Measurements from ENCODE around the gene KCNF1. TPM values are rescaled to one million over a fixed set of nuclear protein-coding genes. Genes with fewer than 3 reads are reported as not detected.

Gene KCNF1
- total RNA-seq, 1 experiment from 2014 or later: 0.52 TPM

- peak overlapping the region; percentile 66 for H3K4me2 ChIP-seq (ENCODE audit: low read length)
Measured at GRCh38 chr2:10935366-10935918, 23.7 kb downstream of the KCNF1 start.

More at GRCh38 chr2:10935366-10935918, 23.7 kb downstream of the KCNF1 start:
- Histone ChIP-seq H3K79me2 (ENCODE audit: insufficient read depth, low read length) (no peaks in the 10 kb centered on the region), H3K27ac (ENCODE audit: low read depth, low read length) (peak overlapping the region; percentile 45; the same call in 1 of the 2 replicates), H3K36me3 (ENCODE audit: control insufficient read depth in 1 of 2, insufficient read depth in 2 of 2, low read length in 2 of 2) (no peaks in the 10 kb centered on the region), H3K9me2 (ENCODE audit: insufficient read depth) (no peaks in the 10 kb centered on the region), H3K4me3 (replicated peaks in 1 of 2; ENCODE audit: low read depth in 1 of 2, low read length in 2 of 2) (no peak overlapping the region), H3K9ac (ENCODE audit: low read length) (peak overlapping the region; percentile 34; the same call in 1 of the 2 replicates), H3K9me3 (ENCODE audit: control insufficient read depth in 1 of 2, insufficient read depth in 1 of 2, low read depth in 1 of 2, low read length in 2 of 2) (peaks cover 10 to 22% of the 10 kb centered on the region in 2 experiments; a peak in 3 of 4 replicates), H2AFZ (ENCODE audit: low read depth, low read length, poor library complexity, severe bottlenecking) (no peak overlapping the region), H3K4me1 (ENCODE audit: control insufficient read depth in 1 of 2, insufficient read depth in 2 of 2, low read length in 2 of 2) (peaks cover 19 to 67% of the 10 kb centered on the region in 2 experiments), H4K20me1 (ENCODE audit: insufficient read depth) (no peaks in the 10 kb centered on the region), H3K27me3 (ENCODE audit: insufficient read depth, low read length) (no peaks in the 10 kb centered on the region)
- RAD21 ChIA-PET (ENCODE audit: low non-redundant PET in 1 of 2, low total read pairs in 2 of 2, uncharacterized antibody in 2 of 2, unreplicated experiment in 2 of 2): no interaction called here
- TF ChIP-seq EZH2 (IDR thresholded peaks at IDR 0.05) (no peak), POLR2A (IDR thresholded peaks at IDR 0.05; ENCODE audit: borderline replicate concordance, extremely low read depth, insufficient read depth, insufficient read length) (no peak), SRF (IDR thresholded peaks at IDR 0.05; ENCODE audit: low read depth) (no peak), EZH2phosphoT487 (IDR thresholded peaks at IDR 0.05; ENCODE audit: borderline replicate concordance) (no peak), SIN3A (IDR thresholded peaks at IDR 0.05; ENCODE audit: low read depth) (no peak), YY1 (IDR thresholded peaks at IDR 0.05; ENCODE audit: extremely low read depth, insufficient replicate concordance, low read depth, low read length) (no peak), RAD21 (IDR thresholded peaks at IDR 0.05; ENCODE audit: low read depth) (no peak), CBX3 (IDR thresholded peaks at IDR 0.05; ENCODE audit: low read depth) (no peak), FOSL1 (IDR thresholded peaks at IDR 0.05; ENCODE audit: low read depth) (no peak), CEBPB (IDR thresholded peaks at IDR 0.05; ENCODE audit: low read depth) (no peak), ZNF274 (IDR thresholded peaks at IDR 0.05; ENCODE audit: low read depth, low read length) (no peak), POLR2AphosphoS5 (IDR thresholded peaks at IDR 0.05; ENCODE audit: low read depth, low read length) (no peak), SP1 (IDR thresholded peaks at IDR 0.05; ENCODE audit: low read depth) (no peak), JUND (IDR thresholded peaks at IDR 0.05) (no peak), EGR1 (IDR thresholded peaks at IDR 0.05; ENCODE audit: low read depth) (no peak)
- TF ChIP-seq, protein P1, sequence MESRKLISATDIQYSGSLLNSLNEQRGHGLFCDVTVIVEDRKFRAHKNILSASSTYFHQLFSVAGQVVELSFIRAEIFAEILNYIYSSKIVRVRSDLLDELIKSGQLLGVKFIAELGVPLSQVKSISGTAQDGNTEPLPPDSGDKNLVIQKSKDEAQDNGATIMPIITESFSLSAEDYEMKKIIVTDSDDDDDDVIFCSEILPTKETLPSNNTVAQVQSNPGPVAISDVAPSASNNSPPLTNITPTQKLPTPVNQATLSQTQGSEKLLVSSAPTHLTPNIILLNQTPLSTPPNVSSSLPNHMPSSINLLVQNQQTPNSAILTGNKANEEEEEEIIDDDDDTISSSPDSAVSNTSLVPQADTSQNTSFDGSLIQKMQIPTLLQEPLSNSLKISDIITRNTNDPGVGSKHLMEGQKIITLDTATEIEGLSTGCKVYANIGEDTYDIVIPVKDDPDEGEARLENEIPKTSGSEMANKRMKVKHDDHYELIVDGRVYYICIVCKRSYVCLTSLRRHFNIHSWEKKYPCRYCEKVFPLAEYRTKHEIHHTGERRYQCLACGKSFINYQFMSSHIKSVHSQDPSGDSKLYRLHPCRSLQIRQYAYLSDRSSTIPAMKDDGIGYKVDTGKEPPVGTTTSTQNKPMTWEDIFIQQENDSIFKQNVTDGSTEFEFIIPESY (IDR thresholded peaks at IDR 0.05; ENCODE audit: extremely low read depth, insufficient replicate concordance, low read length): no peak
- TF ChIP-seq, protein P2, sequence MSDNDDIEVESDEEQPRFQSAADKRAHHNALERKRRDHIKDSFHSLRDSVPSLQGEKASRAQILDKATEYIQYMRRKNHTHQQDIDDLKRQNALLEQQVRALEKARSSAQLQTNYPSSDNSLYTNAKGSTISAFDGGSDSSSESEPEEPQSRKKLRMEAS (IDR thresholded peaks at IDR 0.05): no peak
- DNase-seq (ENCODE audit: low read depth, low spot score) (no peak), ATAC-seq (no peak)
- intact Hi-C loops (cut with micrococcal nuclease): no loop called here
- no TSS peak for BruUV-seq (replicated peaks)
- CTCF ChIA-PET: no interaction called here
- POLR2A ChIA-PET: no interaction called here

All from HCT116 (cell line).